Activated CD4-positive, CD25-positive, alpha-beta regulatory T cell treated with anti-CD3 and anti-CD28 coated beads, Interleukin-2, amount 50 U/mL, for 24 hours (primary cell): Measurements from ENCODE around the gene SMURF2.
A peak's percentile ranks its signal among the peaks of the same experiment; 100 is the strongest.
"Not testable (repeated sequence)": the region's sequence is repeated elsewhere in the genome, so short reads cannot be mapped to it uniquely, and the experiment has no call there.

Experiments
- ATAC-seq, 2 donors: fragments of 150-1000 bp; cut with Tn5 transposase; one replicate each; pipeline ENCODE4 v1.10.0; 2021; ENCODE audit warnings: mild to moderate bottlenecking in 1 of 2, moderate library complexity in 1 of 2

Gene SMURF2

DNA sequence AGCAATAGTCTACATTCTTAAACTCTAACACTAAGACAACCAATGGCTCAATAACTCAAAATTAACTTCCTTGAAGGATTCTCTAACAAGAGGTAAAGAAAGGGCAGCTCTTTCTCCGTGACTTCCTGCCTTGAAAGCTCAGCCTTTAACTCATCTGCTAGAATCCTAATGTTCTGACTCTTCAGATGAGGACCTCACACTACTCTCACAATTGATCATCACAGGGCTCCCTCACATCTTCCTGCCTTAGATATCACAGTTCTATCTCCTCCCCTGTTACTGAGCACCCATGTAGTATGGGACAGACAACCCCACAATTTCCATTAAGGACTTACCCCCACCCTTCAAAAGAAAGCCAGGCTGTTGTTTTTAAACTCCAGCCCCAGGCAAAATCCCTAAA lies 33.5 kb downstream of the SMURF2 start:
- ATAC-seq: peak; percentile 91 to 97

DNA sequence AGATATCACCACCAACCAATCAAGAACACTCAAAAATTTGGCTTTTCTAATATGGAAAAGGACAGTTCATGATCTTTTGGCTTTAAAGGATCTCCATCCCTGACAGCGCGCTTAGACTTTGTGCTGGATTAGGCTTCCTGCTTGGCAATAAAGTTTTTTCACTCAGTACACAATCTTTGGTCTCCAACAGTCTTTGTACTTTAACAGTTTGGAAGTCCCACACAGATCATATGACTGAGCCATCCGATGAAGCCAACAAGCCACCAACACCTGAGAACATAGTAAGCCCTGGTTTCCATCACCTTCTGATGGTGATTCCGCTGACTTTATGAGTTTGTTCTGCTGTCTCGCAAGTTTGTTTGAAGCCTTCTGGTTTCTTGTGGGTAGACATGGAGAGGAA lies 34.3 kb downstream of the SMURF2 start:
- ATAC-seq: no peak

DNA sequence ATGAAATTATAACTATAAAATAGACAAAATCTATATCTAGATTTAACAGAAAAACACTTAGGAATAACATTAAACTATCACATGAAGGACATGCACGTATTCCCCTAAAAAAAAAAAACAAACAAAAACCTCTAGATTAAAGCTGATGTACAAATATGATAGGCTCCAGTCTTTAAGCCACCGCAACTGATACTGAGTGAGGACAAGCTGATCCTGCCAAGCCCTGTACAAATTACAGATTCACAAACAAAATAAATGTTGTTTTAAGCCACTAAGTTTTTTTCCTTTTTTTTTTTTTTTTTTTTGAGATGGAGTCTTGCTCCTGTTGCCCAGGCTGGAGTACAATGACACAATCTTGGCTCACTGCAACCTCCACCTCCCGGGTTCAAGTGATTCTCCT lies 35.3 kb downstream of the SMURF2 start:
- no peak for ATAC-seq

DNA sequence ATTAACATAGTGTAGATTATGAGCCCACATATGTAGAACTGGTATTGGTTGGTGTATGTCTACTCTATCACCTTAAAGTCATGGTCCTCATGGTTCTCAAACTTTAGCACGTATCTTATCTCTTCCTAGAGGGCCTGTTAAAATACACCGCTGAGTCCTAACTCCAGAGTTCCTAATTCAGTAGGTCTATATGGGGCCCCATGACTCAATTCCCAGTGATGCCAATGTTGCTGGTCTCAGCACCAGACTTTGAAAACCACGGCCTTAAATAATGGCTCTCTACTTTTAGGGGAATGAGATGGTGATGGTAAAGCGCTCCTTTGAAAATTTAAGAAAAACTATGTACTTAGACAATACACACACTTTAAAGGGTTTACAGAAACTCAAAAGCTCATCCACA lies 36.6 kb downstream of the SMURF2 start:
- ATAC-seq: no peak

DNA sequence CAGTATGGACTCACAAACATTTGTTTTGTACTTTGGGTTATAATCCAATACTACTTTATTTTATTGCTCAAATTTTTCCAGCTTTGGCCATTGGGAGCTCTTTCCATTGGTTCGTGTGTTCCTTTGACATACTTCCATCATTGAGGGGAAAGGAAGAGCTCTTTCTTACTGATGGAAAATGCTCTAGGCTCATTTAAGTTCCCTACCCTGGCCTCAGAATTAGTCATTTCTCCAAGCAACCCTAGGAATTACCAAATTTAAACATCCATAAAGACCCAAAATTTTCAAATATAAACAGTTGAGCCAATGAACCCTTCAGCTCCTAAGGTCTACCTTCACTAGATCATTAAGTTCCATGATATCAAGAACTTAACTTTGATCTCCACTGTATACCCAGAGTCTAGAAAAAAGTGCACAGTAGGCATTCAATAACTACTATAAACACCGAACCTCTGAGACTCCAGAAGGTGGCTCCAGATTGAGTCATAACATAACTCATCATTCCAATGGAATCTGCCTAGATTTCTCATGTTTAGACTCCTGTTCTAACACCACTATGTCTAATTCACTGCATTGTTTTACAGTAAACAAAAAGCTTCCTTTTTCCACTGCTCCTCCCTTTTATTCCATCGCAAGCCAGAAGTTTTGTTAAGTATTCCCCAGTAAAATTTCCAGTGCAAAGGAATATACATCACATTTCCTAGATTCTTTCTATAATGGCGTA lies 39.0 kb downstream of the SMURF2 start:
- no peak for ATAC-seq

DNA sequence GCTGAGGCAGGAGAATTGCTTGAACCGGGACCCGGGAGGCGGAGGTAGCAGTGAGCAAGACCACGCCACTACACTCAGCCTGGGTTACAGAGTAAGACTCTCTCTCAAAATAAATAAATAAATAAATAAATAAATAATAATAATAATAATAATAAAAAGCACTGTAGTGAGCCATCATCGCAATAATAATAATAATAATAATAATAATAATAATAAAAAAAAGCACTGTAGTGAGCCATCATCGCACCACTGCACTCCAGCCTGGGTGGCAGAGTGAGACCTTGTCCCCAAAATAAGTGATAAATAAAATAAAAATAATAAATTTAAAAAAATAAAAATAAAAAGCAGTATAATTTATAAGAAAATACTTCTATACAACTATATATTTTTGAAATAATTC lies 40.3 kb downstream of the SMURF2 start:
- ATAC-seq: no peak

DNA sequence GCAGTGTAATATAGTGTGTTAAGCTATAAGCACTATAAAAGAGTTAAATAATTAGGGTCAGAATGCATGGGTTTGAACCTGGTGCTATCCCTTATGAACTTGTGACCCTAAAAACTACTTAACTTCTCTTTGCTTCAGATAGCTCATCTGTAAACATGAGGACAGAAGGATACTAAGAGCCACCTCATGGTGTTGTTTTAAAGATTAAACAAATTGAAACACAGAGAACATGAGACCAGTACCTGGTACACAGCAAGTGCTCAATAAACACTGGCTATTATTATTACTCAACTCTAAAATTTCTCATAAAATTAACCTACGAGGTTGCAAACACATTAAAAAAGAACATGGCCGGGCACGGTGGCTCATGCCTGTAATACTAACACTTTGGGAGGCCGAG lies 43.3 kb downstream of the SMURF2 start:
- ATAC-seq: no peak

DNA sequence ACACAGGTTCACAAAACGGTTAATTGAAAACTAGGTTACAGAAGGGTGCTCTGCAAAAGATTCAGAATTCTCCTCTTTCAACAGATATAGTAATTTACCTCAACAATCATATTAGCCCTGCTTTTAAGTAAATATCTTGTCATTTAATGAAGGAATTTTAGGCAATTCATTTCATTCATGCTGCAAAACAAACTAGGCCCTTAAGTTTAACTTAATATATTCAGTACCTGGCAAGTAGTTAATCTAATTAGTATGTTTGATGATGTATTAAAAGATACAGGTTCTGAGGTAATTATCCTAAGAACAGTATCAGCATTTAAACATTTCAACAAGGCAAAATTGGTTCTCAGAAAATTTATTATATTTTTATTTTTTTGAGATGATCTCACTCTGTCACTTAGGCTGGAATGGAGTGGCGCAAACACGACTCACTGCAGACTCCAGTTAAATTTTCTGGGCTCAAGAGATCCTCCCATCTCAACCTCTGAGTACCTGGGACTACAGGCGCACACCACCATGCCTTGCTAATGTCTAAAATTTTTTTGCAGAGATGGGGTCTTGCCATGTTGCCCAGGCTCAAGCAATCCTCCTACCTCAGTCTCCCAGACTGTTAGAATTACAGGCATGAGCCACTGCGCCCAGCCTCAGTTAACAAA lies 44.9 kb downstream of the SMURF2 start:
- ATAC-seq: no peak

DNA sequence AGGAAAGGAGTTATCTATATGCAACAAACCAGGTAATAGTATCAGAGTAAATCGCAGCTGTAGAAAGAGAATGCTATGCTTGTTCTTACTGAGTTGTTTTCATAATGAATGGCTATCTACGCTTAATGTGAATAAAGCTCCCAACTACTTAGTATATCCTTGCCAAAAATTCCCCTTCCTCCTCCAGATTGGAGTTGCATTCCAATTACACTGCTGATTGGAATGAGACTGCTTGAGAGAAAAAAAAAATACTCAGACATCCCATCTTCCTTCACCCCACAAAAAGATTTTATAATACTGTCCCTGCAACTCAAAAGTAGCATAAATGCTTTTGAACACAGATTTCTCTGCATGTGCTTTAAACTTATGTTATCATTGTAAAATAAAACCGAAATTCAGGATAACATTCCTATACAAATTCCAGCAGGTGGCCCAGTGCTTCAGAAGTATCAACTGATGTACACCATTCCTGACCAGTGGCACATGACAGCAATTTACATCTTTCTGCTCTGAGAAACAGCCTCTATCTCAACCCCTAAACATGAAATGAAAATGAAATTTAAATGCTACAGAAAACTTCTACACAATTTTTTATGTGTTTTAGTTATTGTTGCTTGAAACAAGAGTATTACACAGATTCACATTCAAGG lies 47.0 kb downstream of the SMURF2 start:
- no peak for ATAC-seq

DNA sequence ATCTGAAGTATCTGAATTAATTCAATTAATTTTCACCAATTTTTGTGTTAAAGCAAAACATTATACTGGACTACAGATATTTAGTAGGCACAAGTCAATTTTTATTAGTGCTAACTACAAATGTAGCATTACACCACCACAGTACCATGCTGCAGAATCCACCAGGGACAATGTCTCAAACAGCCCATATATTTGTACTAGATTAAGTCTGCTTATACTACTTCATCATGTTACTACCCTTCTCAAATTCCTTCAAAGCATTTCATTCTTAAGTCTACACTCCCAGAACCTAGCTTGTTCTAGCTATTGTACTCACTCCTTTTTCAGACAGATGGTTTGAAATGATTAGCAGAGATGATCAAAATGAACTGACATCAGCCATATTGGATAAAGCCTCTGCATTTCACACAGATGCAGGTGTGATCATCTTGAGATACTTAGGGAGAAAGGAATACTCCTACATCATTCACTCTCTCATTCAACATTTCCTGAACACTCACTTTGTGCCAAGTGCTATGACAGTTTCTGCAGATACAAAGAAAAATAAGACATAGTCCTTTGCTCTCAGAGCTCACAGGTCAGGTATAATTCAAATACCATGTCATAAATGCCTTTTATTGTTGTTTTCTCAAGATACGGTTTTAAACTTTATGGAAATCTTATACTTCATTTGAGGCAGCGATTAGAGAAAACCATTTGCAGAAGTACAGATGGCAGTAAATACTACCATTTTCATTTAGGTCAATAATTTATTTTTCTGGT lies 47.7 kb downstream of the SMURF2 start:
- no peak for ATAC-seq

DNA sequence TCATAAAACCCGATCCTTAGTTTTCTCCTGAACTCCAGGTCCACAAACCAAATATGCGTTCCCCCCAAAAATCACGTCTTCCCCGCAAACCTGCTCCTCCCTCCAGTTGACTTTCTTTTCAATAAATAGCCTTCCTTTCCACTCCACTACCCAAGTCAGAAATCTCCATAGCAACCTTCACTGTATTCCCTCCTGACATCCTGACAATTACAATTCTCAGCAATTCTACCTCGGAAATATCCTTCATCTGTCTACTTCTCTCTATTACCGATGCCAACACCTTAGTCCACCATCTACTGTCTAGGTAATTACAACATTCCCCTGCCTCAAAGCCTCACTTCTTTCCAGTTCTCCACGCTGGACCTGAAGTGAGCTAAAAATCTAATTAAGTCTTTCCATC lies 50.7 kb downstream of the SMURF2 start:
- ATAC-seq: no peak

DNA sequence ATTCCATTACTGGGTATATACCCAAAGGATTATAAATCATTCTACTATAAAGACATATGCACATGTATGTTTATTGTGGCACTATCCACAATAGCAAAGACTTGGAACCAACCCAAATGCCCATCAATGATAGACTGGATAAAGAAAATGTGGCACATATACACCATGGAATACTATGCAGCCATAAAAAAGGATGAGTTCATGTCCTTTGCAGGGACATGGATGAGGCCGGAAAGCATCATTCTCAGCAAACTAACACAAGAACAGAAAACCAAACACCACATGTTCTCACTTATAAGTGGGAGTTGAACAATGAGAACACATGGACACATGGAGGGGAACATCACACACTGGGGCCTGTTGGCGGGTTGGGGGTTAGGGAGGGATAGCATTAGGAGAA lies 51.9 kb downstream of the SMURF2 start:
- not testable (repeated sequence) for ATAC-seq

DNA sequence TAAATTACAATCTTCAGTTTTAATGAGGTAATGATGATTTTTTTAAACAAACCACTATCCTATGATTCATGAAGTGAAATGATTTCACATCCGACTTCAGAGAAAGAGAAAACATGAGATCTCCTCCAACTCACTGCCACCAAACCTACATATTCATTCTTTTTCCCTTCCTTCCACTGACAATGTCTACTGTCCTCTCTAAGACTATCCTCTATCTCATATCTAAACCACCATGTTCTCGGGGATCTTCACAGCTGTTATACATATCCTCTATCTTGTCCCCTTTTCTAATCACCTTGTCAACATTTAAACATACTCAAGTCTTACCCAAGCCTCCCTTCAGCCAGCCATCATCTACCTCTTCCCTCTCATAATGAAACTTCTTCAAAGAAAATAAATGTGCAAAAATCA lies 53.5 kb downstream of the SMURF2 start:
- peak; percentile 84 to 86 for ATAC-seq

DNA sequence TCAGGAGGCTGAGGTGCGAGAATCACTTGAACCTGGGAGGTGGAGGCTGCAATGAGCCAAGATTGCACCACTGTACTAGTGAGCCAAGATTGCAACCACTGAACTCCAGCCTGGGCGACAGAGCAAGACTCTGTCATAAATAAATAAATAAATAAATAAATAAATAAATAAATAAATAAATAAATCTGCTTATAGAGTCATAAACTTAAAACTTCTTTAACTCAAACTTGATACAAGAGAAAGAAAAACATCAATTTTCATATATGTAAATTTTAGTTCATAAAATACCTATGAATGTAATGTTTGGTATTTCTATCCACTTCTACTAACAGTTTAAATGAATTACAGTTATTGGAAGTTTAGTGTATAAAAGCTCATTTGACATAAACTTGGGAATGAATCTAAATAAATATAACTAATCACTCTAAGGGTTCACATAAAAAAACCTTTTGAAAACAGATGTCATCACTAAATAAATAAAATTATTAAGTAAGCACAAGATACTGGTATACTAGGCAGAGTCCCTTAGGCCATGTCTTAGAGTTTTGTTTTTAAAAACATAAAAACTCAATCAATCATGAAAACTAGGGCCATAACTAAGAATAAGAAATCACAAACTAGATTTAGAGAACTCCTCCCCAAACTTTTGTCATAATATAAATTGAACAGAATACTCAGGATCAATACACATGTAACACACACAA lies 54.1 kb downstream of the SMURF2 start:
- ATAC-seq: no peak

DNA sequence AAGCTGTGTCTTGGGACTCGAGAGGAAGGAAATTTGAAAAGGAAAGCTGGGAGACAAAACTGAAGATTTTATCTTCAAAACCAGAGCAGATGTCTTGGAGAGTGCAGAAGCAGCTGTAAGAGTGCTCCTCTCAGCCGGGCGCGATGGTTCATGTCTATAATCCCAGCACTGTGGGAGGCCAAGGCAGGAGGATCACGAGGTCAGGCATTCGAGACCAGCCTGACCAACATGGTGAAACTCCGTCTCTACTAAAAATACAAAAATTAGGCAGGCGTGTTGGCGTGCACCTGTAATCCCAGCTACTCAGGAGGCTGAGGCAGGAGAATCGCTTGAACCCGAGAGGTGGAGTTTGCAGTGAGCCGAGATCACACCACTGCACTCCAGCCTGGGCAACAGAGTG lies 57.6 kb downstream of the SMURF2 start:
- ATAC-seq: not testable (repeated sequence)

DNA sequence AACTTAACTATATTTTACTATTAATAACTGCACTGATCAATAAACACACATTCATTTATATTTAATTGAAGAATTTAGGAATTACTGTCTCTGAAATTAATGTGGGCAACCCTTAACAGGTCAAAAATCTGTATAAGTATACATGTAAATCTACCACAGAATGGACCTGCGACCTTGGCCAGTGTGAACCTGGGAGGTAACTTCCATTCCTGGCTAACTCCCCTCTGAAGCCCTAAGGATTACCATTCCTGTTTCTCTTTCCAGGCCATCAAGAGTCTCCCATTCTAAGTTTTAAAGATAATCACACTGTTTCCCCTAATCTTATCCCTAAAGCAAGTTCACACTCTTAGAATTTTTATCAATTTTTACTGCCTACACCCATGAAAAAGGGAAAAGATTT lies 58.1 kb downstream of the SMURF2 start:
- ATAC-seq: no peak

DNA sequence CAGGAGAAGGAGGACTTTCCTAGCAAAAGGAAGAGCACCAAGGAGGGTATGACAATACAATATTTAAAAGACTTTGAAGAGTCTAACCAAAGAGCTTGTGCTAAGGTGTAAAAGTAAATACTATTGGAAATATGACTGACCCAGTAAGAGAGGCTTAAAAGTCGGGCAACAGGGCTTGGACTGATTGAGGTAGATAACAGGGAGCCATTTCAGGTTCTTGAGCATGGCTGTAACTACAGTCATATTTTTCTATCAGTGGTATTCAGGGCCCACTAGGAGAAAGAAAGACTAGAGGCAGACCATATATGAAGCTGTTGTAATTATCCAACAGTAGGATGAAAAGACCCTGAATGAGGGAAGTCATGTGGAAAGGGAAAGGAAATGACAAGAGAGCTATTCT lies 62.3 kb downstream of the SMURF2 start:
- no peak for ATAC-seq

DNA sequence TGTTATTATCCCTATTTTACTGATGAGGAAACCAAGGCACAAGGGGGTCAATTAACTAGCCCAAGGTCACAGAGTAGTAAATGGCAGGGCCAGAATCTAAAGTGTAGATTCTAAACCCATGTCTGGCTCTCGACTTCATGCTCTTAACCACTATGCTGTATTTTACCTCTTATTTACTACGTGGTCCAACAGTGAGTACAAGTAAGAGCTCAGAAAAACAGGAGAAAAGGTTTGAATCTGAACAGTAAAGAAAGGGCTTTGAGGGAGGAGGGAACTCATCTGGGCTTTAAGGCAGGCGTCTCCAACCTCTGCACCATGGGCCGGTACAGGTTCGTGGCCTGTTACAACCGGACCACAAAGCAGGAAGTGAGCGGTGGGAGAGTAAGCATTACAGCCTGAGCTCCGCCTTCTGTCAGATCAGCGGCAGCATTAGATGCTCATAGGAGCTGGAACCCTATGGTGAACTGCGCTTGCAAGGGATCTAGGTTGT lies 62.9 kb downstream of the SMURF2 start:
- ATAC-seq: peak; percentile 70 to 79

DNA sequence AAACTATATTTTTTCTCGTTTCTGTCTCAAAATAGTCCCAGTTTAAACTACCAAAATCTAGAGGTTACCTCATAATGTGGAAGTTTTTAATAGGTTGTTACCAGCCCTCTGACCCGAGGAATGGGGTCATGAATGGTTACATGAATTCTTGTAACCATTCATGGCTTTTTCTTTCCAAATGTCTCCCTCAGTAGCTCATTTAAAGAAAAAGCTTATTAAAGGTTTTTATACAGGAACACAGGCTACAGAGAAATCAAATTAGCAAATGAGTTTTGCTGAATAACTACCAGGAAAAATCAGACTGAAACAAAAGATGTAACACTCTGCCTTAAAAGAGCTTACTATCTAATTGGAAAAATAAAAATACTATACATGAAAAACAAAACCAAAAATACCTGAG lies 63.4 kb downstream of the SMURF2 start:
- ATAC-seq: no peak

DNA sequence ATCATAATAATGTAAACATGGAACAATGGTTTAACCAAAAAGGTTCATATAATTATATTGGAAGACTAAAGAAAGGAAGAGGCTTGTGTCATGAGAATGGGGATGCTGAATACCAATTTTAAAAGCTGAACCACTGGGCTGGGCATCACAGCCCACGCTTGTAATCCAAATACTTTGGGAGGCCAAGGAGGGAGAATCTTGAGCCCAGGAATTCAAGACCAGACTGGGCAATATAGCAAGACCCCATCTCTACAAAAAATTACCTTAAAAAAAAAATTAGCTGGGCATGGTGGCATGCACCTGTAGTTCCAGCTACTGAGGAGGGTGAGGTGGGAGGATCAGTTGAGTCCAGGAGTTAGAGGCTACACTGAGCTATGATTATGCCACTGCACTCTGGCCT lies 65.1 kb downstream of the SMURF2 start:
- no peak for ATAC-seq

DNA sequence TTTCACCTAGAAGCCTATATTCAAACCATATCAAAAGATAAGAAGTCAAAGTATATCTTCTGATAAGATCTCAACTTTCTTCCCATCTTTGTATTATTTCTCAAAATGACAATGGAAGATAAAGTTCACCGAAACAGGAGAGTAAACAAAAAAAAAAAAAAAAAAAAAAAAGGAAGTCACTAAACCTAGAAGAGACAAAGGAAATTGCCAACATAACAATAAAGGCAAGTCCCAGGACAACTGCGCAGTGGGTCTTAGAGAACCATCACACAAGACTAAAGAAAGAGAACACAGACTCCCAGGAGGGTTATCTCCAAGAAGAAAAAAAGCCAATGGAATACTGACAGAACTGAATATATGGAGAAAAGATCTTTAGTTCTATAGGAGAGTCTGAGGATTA lies 65.7 kb downstream of the SMURF2 start:
- ATAC-seq: no peak

DNA sequence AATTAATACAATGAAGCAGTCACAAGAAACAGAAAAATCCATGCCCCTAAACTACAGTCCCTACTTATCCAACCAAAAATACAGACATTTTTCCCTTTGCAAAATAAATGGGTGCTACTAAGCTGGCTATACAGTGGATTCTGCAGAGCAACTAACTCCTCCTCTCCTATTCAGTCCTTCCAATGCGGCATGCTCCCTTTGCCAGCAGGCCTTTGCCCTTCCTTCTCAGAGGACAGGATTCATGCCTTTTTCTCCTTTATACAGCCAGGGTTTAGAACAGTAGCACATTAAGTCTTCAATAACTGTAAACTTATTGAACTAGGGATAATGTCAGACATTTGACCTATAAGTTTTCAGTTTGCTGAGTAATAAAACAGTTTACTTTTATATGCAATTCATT lies 70.2 kb downstream of the SMURF2 start:
- ATAC-seq: no peak

DNA sequence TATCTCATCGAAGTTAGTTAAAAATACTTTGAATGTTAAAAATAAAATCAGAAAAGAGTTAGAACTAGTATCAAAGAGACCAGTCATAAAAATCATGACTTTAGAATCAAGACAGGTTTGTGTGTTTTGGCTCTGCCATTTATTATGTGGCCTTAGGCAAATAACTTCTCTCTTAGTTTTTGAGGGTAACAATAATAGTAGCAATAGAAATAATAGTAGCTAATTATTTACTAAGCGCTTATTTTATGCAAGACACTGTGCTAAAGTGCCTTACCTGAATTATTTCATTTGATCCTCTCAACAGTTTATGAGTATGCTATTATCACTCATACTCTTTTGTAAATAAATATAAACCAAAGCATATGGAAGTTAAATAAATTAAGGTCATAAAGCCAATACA lies 77.0 kb downstream of the SMURF2 start:
- no peak for ATAC-seq
